SK-N-MC (cell line): ENCODE results near the gene C4orf50.

ENCODE experiments used
- EZH2 ChIP-seq: fragments of 200-600 bp; sonication (generic); IDR thresholded peaks from one replicate; pipeline ENCODE4 v1.6.1; 2017; ENCODE audit warnings: antibody characterized with exemption
- POLR2AphosphoS5 ChIP-seq: IDR thresholded peaks from 2 replicates; pipeline ENCODE4 v1.6.1; 2012; ENCODE audit warnings: mild to moderate bottlenecking, low read depth, low read length, borderline replicate concordance

DNA sequence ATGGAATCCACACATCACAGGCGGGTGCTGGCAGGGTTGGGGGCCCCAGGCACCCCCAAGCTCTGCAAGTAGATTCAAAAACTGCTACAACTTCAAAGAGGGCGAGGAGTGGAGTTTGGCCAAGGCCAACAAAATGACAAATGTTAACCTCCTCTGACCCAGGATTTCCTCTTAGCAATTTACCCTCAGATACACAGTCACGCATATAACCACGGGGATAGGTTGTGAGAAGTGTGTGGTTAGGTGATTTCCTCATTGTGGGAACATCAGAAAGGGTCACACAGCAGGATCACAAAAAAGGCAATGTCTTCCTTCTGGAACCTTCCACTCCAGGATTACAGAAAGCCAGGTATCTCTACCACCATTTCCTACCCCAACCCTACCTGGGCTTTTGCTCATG is 62.4 kb downstream of the C4orf50 start:
- TF ChIP-seq EZH2: no peak
- TF ChIP-seq POLR2AphosphoS5: no peak
